Upper lobe of left lung (tissue), 4 donors: ENCODE results near the gene ATP8B3.

Source experiments
- CTCF ChIP-seq, 6 experiments: fragments of 450-650 bp in 4 of 6; fragments of 200-600 bp in 2 of 6; sonication (generic) in 2 of 6; IDR thresholded peaks; one replicate each; pipeline ENCODE4 v1.5.1; 2016 to 2019; ENCODE audit warnings: antibody characterized with exemption in 6 of 6
- POLR2A ChIP-seq, 4 donors: fragments of 450-650 bp; IDR thresholded peaks; one replicate each; pipeline ENCODE4 v1.5.1; 2016 to 2017; ENCODE audit warnings: antibody characterized with exemption in 4 of 4, mild to moderate bottlenecking in 2 of 4

- no peak for TF ChIP-seq CTCF (IDR thresholded peaks at IDR 0.05)
- TF ChIP-seq POLR2A (IDR thresholded peaks at IDR 0.05): no peak
These were observed 36.0 kb downstream of the ATP8B3 start for GRCh38 chr19:1775951-1776605.
